ENCODE results near the gene AANAT.

Gene AANAT

DNA sequence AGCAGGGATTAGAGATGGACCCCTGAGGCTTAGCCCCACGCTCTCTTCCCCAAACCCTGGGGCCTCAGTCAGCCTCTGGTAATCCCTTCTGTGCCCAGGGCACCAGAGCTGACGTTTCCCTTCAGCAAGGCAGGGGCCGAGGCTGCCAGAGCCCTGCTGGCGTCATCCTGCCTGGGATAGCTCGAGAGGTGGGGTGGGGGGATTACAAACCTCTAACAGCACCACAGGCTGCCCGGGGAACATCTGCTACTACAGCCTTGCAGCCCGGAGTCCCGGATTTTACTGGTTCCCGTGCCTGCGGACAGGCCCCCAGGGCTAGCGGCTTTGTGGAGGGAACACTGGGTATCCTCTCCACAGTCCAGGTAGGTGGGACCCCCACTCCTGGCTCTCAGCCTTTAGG, at the start of gene AANAT:
Gene AANAT (plus strand): TSS at position 238 of the 400 bp plus-strand sequence. CDS start 1,144 bp downstream, outside the sequence.
- DNase-seq: no peak

DNA sequence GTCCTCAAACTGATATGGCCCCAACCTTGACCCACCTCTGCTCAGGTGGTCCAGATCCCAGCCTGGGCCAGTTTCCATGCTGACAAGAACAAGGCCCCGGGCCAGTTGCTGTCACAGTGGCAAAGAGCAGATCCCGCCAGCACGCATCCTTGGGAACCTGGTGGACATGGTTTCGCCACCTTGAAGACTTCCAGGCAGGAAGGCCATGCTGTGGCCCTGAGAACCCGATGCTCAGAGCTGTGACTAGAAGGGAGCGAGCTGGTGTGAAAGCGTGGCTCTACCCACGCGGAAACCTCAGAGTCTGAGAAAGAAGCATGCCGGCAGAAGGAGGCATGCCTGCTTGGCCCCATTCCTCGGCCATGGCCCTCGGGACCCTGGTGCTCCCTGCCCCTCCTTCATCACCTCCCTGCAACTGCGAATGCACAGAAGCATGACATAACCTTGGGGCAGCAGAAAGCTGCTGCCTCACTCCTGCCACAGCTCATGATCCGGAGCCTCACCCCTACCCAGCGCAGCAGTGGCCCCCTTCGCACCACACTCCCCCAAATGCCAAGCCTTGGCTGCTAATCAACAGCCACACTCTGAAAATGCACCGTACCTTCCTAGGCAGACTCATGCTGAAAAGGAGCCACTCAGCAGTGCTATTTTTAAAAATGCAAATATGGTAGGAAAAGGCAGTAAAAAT, 47.7 kb upstream of the AANAT start:
- DNase-seq: no peak

DNA sequence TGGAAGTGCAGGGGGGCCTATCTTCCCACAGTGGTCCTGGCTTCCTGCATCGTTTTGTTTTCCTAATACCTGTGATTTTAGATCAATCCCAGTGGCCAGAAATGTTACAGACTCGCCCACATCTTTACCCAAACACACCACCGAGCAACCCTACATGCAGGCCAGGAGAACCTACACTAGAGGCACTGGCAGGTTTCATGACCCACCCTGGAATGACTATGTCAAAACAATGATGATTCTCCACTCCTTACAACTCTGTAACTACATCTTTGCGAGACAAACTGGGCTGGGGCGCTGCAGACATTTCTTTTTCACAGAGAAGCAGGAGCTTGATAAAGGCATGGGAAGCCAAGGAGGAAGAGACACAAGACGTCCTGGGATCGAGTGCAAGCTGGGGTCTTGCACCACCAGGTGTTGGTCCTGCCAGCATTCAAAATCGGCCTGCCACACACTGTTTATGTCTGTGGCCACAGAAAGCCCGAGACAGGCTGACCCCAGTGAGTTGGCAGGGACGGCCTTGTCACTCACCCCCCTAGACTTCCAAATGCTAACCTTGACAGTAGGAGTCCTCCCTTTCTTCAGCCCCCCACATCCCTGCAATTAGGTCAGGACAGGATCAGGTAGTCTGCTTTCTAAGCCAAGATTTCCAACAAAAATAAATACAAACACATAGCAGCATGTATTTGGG, 46.9 kb upstream of the AANAT start:
- no peak for DNase-seq

DNA sequence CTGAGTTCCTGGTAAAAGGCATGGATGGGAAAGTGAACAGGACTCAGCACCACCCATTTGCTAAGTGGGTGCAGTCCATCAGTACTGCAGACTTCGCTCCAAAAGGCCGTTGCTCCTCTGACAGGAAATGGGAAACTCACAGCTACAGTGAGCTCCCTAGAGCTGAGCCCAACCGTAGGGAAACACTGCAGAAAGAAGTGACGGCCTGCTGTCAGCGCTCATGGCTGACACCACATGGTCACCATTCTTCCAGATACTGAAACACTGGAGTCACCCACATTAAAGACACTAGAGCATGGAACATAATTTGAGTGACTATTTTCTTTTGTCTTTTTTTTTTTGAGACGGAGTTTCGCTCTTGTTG, 46.4 kb upstream of the AANAT start:
- no peak for DNase-seq

DNA sequence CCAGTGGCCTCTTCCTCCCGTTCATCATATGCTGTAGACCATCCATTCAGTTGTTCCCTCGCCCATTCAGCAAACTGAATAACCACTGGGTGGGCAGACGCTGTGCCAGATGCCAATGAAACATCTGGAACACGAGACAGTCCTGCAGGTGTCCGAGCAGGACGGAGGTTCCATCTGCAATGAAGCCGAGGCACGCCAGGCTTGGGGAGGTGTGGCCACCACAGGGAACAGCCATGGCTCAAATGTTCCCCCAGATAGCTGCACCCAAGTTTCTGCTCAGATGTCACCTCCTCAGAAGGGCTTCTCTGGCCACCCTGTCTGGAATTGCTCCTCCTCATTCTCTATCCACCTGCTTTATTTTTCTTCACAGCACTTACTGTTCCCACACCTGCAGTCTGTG, 45.0 kb upstream of the AANAT start:
- DNase-seq: no peak

DNA sequence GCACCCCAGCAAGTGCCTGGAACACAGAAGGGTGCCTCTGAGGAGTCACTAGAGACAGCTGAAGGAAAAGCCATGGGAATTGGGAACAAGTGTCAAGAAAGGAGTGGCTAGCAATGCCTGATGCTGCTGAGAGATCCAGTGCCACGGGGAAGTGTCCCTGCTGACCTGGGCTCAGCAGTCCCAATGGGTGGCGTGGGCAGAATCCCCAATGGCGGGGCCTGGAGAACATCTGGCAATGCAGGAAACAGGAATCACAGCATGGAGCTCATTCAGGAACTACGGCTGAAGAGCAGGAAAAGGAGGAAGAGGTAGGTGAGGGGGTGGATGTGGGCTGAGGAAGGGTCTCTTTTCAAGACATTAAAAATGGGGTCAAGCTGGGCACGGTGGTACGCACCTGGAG, 44.5 kb upstream of the AANAT start:
- no peak for DNase-seq

DNA sequence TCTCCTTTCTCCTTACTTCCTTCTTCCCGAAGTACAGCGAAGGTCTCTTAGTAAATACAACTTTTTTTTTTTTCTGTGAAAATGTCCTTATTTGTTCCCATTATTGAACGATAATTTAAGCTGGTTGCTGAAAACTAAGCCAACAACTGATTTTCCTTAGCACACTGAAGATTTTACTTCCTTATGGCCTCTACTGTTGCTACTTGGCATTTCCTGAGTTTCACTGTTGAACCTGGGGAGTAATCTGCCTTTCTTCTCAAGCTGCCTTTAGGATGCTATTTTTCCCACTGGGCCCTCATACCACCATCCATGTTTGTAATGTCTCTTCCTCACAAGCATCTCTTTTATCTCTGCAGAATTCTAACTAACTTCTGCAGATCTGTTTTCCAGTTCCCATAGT, 40.5 kb upstream of the AANAT start:
- DNase-seq: no peak

DNA sequence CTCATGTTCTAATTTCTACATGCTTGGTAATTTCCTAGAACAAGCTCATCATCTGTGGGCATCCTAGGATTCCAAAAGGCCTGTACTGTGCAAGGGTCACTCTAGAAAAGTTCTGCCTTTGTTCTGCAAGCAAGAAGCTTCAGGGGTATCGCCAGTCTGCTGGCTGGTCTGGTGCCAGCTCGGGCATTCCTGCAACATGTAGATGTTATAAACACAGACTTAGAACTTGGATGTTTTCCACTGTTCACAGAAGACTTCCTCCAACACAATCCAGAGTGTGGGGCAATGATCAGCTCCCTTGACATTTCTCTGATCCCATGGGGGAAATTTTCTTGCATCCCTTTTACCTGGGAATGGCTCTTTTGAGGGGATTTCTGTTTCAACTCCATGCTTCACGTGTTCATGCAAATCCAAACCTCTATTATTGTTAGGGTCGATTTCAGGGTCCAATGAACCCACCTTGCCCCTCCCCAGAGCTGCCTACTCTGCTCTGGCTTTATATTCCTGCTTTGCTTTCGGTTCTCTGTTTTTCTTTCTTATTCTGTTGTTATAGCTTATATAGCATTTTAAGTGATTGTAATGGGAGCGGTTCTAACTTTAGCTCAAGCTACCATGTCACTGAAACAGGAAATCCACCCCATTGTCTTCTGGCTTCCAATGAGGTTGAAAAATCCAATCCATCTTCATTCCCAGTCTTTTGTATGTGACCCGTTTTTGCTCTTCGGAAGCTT, 39.7 kb upstream of the AANAT start:
- no peak for DNase-seq

DNA sequence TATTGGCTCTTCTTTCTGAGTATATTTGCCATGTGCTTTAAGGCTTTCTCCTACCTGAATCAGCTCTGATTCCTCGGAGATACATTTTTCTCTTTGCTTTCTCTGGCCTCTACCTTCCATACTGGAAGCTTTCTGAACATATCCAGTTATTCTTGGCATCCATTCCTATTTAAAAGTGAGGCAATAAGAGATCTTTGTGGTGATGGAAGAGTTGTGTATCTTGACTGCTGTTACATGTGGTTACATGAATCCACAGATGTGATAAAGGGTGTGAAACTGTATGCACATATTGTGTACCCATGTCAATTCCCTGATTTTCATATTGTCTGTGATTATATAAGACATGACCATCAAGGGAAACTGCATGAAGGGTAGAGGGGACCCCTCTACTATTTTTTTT, 38.9 kb upstream of the AANAT start:
- DNase-seq: no peak

DNA sequence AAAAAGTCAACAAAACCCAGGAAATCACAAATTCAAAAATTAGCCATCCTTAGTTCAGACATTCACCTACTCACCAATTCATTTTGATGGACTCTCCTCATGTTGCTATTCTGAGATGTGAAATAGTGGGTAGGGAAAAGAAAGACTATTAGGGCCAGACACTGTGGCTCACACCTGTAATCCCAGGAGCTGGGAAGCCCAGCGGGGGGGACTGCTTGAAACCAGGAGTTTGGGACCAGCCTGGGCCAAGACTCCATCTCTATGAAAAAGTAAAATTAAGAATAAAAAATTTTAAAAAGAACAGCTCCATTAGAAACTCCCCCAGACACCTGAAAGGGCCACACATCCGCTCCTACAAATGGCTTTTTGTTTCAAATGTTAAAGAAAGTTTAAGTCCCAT, 35.9 kb upstream of the AANAT start:
- no peak for DNase-seq

DNA sequence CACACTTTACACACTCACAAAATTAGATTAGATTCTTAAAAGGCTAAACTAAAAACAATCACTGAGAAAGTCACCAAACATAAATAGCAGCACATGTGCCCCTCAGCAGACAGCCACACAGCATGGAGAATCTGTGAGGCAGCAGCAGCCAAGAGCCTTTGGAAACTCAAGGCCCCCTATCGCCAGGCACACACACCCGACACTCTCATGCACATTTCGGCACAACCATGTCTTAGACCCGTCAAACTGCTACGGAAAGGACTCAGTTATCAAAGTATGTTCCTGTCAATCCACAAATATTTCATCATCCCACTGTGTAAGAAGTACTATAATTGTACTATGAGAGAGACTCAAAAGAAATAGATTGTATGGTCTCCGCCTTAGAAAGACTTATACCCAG, 35.4 kb upstream of the AANAT start:
- no peak for DNase-seq

DNA sequence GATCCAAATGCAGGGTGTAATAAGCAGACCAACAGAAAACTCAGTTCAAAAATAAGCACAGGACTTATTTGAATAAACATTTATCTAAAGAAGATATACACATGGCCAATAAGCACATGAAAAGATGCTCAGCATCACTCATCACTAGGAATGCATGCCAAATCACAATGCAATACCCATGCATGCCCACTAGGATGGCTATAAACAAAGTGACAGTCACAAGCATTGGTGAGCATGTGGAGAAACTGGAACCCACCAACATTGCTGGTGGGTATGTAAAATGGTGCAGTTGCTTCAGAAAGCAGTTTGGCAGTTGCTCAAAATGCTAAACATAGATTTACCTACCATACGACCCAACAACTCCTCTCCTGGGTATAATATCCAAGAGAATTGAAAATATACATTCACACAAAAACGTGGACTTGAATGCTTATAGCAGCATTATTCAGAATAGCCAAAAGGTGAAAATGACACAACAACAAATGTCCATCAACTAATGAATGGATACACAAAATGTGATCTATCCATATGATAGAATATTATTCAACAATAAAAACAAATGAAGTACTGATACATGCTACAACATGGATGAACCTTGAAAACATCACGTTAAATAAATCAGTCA, 34.6 kb upstream of the AANAT start:
- DNase-seq: no peak

DNA sequence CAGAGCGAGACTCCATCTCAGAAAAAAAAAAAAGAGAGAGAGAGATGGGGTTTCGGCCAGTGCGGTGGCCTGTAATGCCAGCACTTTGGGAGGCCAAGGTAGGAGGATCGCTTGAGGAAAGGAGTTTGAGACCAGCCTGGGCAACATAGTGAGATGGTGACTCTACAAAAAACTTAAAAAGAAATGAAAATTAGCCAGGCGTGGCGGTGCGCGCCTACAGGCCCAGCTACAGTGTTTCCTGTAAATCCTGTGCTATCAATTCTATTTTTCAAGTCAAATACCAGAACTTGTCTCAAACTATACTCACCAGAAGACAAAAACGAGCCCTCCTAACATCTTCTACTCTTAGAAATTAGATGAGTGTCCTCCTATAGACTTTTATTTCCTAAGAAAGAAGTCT, 33.7 kb upstream of the AANAT start:
- no peak for DNase-seq

DNA sequence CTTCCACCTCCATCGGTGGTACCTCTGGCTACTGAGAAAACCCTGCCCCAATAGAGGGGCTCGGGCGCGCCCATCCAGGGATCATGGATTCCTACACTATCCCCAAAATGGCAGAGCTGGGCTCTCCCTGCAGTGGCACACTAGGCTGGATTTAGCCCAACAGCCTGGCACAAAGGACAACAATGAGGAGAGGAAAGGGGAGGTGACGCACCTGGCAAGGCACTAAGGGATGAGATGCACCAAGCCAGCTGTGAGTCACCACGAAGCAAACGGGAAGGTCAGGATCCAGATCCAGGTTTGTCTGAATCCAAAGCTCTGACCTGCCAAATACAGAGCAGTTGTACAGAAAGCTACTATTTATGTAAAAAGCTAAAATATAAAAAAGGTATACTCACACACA, 32.5 kb upstream of the AANAT start:
- peak; percentile 25 for DNase-seq

DNA sequence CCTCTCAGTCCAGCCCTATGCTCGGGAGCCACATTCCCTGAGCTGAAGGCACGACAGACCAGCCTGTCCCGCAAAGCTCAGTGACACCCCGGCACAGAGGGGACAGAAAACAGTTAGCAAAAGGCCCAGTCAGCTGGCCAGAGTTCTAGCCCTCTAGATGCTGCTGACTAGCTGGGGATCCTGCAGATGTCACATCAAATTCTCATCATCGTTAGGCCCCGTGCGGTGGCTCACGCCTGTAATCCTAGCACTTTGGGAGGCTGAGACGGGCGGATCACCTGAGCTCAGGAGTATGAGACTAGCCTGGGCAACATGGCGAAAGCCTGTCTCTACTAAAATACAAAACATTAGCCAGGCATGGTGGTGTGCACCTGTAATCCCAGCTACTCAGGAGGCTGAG, 31.7 kb upstream of the AANAT start:
- no peak for DNase-seq

DNA sequence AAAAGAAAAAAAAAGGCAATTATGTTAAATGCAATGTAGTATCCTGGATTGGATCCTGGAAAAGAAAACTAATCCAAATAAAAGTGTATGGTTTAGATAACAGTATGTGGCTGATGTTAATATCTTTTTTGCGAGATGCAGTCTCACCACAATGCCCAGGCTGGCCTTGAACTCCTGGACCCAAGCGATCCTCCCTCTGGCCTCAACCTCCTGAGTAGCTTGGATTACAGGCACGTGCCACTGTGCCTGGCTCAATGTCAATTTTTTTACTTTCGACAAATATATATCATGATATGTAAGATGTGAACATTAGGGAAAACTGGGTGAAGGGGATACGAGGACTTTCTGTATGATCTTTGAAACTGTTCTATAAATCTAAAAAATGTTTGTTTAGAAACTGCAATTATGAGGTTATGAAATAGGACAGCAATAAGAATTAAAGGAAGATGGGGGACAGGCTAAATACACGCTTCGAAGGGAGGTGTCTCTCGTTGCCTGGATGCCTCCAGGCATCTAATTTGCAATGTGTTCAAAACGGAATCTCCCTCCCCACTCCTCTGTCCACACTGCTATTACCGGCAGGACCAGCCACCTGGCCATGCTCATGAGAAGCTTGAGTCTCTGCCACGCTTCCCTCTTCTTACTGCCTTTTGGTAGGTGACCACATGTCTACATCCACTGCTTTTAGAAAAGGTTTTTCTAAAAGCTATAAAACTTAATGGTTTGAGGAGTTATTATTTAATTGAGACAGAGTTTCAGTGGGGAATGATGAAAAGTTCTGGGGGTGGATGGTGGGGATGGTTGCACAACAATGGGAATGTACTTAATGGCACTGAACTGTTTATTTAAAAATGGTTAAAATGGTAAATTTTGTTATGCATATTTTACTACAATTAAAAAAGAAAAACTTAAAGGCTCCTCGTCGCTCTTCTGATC, 29.7 kb upstream of the AANAT start:
- no peak for DNase-seq

DNA sequence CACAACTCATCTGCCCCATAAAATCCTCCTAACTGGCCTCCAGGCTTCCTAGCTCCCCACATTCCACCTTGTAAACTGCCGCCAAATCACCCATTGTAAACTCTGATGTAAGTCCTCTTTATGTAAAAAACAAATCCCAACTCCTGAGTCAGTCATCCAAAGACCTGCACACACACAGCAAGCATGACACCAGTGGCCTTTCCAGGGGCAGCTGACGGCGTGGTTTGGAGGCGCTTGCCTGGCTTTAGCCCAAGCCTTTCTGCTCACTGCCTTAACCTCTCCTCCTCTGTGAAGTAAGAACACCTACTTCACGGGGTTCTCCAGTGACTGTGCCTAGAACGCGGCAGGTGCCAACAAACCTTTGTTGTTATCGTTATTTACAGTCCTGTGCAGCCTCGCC, 28.5 kb upstream of the AANAT start:
- no peak for DNase-seq

DNA sequence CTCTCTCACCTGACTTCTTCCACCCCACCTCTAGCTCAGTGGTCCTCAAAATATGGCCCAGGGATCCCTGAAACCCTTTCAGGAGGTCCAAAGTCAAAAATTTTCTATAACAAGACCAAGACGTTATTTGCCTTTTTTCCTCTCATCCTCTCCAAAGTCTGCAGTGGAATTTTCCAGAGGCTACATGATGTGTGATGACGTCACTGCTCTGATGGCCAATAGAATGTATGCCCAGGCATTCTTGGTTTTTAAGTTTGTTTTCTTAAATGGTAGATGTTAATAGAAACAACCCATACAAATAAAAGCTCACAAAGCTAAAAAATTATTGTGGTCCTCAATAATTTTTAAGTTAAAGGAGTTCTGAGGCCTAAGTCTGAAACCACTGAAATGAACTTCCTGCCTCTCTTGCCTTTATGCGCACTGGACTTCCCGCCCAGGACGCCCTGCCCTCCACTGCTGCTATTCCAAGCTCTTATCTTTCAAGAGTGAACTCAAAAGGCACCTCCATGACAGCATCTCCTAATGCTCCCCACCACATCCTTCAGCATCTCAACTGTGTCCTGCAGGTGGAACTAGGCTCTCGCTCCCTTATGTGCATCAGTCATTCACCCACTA, 28.0 kb upstream of the AANAT start:
- no peak for DNase-seq

DNA sequence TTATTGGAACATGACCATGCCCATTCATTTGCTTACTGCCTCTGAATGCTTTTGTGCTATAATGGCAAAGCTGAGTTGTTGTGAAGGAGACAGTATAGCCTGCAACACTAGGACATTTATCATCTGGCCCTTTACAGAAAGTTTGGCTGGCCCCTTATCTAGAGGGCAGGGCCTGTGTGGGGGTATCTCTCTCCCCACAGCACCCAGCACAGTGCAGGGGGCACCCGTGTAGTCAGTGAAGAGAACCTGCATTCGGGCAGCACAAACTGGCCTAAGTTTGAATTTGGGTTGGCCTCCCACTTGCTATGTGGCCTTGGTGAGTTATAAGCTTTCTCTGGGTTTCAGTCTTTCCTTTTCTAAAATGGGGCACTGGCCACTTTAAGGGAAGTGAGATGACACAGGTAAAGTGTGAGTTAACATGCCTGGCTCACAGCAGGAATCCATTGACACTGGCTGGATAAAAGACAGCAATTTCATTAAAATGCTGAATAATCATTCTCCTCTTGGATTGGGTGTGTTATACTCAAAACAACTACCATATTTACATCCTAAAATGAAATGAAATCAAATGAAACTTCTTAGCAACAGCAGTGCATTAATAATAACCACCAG, 26.5 kb upstream of the AANAT start:
- no peak for DNase-seq

DNA sequence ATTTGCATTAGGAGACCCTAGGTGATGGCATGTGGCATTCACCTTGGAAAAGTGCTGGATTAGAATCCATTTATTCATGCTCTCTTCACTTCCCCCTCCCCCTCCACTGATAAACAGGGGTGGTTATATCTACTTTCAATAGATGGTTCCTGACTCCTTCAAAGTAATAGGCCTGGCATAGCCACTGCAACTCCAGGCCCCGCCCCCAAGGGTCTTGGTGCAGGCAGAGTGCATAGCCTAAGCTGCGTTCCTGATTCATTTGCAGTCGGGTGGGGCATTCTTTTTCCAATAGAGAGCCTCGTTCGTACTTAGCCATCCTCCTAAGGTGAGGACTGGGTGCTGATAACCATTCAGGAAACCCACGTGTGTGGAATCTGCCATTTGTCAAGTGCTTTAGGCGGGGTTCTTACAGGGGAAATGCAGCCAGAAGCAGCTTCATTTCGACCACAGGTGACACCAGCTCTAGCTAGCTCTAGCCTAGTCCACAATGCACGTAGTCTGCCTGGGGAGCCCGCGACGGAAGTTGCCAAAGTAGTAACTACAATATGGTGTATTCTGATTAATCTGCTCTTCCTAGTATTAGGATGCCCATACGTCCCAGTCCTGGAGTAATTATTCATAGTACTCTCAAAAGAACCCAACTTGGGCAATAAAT, 25.6 kb upstream of the AANAT start:
- no peak for DNase-seq
